AG10803 (cell line): ENCODE results near the gene MRNIP.

Experiments
- DNase-seq: peaks from one replicate; pipeline ENCODE4 v3.0.0; 2010; ENCODE audit warnings: low read depth
- H3K4me3 ChIP-seq: 2 replicates; pipeline ENCODE4 v1.5.1; 2011; ENCODE audit warnings: mild to moderate bottlenecking, low read length, control low read depth
- CTCF ChIP-seq: conservative IDR thresholded peaks from 2 replicates; pipeline ENCODE4 v1.5.1; 2011; ENCODE audit warnings: mild to moderate bottlenecking, low read length, control low read depth, inconsistent platforms

Gene MRNIP

GRCh38 chr5:179820483-179821297, 37.9 kb downstream of the MRNIP start, which contains the start of gene SQSTM1:
SQSTM1 (plus strand) TSS chr5:179820905; CDS start chr5:179820937, 32 bp downstream.
- H3K4me3 ChIP-seq = peak within 1 kb of the TSS; percentile 84

GRCh38 chr5:179820127-179820482, 38.5 kb downstream of the MRNIP start:
- TF ChIP-seq CTCF = no peak
- H3K4me3 ChIP-seq = peak overlapping the region; percentile 59
- DNase-seq = no peak

More at GRCh38 chr5:179820483-179821297, 37.9 kb downstream of the MRNIP start, which contains the start of gene SQSTM1:
- peak; percentile 72 for DNase-seq
- TF ChIP-seq CTCF = no peak

- no peak for TF ChIP-seq CTCF
- H3K4me3 ChIP-seq = peak overlapping the region; percentile 29
- peak; percentile 64 for DNase-seq
Observed at GRCh38 chr5:179819296-179820126, 39.1 kb downstream of the MRNIP start.

- no peak for TF ChIP-seq CTCF
- peak; percentile 90 for DNase-seq
- H3K4me3 ChIP-seq = peak overlapping the region; percentile 48
Observed at GRCh38 chr5:179818746-179819295, 39.8 kb downstream of the MRNIP start.

- no peak for TF ChIP-seq CTCF
- H3K4me3 ChIP-seq = peak overlapping the region; percentile 48
- no peak for DNase-seq
Observed at GRCh38 chr5:179817890-179818745, 40.5 kb downstream of the MRNIP start.

DNA sequence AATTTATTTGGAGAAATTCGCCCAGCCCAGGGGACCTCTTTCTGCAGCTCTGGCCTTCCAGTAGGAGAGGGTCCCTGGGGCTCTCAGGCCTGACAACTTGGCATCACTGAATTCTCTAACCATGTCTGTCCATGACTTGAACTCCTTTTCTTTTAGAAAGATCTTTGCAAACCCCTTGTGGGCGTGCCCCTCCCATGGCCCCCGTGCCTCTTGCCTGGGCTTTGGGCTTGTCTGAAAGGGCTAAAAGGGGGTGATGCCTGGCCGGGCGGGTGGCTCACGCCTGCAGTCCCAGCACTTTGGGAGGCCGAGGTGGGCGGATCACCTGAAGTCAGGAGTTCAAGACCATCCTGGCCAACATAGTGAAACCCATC, 41.2 kb downstream of the MRNIP start:
- DNase-seq = no peak
- H3K4me3 ChIP-seq = peak overlapping the region; percentile 36
- no peak for TF ChIP-seq CTCF
